ENCODE measurements around the gene APOBEC3A. TPM values are rescaled to one million over a fixed set of nuclear protein-coding genes. Genes with fewer than 3 reads are reported as not detected.
A peak's percentile ranks its signal among the peaks of the same experiment; 100 is the strongest.
"Not testable (repeated sequence)": the region's sequence is repeated elsewhere in the genome, so short reads cannot be mapped to it uniquely, and the experiment has no call there.

Gene APOBEC3A
- total RNA-seq, 1 donor from 2014 or later: 3.7 TPM

DNA sequence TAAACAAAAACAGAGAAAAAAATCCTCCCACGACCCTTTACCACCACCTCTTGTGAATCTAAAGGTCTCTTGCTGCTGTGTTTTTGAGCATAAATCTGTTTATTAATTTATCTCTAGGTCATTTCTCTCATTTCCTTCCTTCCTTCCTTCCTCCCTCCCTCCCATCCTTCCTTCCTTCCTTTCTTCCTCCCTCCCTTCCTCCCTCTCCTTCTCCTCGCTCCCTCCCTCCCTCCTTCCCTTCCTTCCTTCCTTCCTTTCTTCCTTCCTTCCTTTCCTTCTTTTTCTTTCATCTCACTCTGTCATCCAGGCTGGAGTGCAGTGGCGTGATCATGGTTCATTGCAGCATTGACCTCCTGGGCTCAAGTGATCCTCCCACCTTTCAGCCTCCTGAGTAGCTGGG is 13.5 kb upstream of the APOBEC3A start:
- no peak for DNase-seq

DNA sequence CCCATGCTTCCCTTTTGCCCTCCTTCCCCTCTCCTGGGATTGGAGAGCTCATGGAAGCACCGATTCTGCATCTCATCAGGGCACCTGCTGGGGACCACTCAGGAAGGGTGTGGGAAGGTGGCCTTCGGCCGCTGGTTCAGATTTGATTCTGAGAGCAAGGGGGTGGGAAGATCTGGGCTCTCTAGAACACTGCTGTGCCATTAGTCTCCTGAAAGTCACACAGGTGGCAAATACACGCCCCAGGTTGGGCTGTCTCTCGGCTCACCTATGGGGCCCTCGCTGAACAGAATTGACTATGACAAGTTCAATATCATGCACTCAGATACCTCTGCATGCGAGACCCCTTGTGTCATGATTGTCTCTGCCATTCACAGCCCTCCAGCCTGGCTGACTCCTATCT is 12.8 kb upstream of the APOBEC3A start:
- DNase-seq: no peak

GRCh38 chr22:38945706-38946338 is 11.6 kb upstream of the APOBEC3A start:
- DNase-seq: not testable (repeated sequence)

DNA sequence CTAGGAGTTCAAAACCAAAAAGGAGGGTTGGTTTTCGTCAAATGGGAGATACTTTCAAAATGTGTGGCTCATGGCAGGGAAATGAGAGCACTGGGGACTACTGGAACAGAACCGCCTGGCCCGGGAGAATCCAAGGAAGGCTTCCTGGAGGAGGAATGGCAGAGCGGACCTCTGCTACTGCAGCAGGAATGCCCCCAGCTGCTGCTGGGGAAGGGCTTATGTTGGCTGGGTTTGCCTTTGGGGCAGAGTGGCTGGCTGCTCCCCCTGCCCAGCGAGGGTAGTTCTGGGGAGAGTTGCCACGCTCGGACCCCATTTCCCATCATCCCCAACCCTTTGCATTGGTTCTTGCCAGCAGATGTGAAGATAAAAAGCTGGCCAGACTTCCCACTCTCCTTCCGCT is 10.6 kb upstream of the APOBEC3A start:
- DNase-seq: no peak

- DNase-seq: no peak
Measured at GRCh38 chr22:38947321-38948140, 9.9 kb upstream of the APOBEC3A start.

- DNase-seq: no peak
Measured at GRCh38 chr22:38948181-38948940, 9.0 kb upstream of the APOBEC3A start.

DNA sequence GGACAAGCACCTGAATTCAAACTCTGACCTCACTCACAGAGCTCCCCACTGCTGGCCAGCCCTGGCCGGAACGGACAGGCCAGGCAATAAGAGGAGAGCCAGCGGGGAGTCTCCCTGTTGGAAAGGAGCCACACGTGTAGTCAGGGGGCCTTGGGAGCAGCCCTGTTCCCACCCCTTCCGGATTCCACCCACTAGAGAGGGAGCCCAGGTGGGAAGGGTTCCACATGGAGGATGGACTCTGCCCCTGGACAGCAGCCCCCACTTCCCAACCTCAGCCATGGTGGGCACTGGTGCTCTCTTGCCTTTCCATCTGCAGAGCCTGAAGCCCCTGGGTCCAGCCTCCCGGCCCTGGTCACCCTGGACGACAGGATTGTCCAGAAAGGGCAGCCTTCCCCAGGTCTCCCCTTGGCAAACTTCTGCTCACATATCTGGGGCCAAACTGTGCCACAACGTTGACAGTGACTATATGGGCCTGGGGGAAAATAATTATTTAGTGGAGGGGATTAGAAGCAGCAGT is 7.5 kb upstream of the APOBEC3A start:
- DNase-seq: no peak

DNA sequence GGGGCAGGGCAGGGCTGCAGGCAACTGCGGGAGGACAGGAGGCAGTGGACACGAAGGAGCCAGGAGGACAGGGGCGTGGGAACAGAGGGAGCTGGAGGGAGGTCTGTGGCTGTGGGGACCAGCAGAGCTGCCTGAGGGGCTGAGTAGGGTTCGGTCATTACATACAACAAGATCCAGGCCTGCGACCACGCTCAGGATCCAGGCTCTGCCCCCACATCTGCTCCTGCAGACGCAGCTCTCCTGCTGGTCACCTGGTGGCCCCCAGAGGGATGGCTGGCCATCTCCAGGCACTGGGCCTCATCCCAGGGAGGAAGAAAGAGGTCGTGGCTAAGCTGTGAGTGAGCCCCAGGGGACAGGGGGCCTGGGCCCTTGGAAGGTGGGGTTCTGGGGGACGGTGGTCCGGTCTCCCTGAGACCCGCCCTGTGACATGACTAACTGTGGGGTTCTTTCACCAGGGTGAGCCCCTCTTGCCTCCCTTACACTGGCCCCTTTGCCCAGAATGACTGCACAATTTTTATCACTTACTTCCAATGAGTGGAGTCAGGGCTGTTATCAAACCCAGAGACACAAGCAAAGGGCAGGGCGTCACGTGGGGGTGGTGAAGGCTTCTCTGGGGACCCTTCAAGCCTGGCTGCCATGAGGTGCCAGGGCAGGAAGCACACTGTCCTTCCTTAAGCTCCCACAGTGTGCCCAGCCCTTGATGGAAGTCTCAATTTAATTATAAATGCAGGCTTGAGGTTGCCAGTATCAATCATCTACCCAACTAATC is 6.7 kb upstream of the APOBEC3A start:
- DNase-seq: no peak

- no peak for DNase-seq
Measured at GRCh38 chr22:38951734-38952133, 5.7 kb upstream of the APOBEC3A start.

DNA sequence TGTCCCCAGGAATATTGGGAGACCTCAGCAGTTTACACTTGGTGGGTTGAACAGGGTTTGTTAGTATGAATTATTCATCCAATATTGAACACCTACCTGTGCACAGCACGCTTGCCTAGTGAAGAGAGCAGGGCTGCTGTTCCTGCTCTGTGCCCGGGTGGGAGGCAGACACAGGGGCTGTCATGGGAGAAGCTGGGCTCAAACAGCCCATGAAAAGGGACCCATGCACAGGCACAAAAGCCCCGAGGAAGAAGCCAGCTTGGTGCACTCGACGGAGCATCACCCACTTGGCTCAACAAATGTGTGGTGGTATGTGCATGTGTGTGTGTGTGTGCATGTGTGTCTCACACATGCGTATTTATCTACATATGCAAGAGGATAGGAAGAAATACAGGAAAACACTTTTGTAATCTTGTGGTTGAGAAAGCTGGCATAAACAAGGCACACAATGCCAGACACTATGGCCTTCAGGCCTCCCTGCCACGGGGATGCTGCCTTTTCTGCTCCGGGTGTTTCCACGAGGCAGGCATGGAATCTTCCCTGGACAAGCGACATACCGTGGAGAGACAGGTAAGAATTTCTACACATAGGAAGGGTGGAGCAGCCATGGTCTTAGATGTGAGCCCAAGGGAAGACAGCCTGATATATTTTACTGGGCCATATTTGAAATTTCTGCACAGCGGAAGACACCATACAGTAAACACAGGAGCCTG is 5.0 kb upstream of the APOBEC3A start:
- no peak for DNase-seq

- no peak for DNase-seq
Measured at GRCh38 chr22:38953091-38953490, 4.3 kb upstream of the APOBEC3A start.

- DNase-seq: peak; percentile 24
Measured at GRCh38 chr22:38953577-38954413, 3.6 kb upstream of the APOBEC3A start.

- no peak for DNase-seq
Measured at GRCh38 chr22:38954414-38955043, 2.9 kb upstream of the APOBEC3A start.

GRCh38 chr22:38955250-38955905 is 2.0 kb upstream of the APOBEC3A start:
- no peak for DNase-seq

GRCh38 chr22:38955926-38956325 is 1.5 kb upstream of the APOBEC3A start:
- no peak for DNase-seq

GRCh38 chr22:38956551-38956950 is 858 bp upstream of the APOBEC3A start:
- no peak for DNase-seq

DNA sequence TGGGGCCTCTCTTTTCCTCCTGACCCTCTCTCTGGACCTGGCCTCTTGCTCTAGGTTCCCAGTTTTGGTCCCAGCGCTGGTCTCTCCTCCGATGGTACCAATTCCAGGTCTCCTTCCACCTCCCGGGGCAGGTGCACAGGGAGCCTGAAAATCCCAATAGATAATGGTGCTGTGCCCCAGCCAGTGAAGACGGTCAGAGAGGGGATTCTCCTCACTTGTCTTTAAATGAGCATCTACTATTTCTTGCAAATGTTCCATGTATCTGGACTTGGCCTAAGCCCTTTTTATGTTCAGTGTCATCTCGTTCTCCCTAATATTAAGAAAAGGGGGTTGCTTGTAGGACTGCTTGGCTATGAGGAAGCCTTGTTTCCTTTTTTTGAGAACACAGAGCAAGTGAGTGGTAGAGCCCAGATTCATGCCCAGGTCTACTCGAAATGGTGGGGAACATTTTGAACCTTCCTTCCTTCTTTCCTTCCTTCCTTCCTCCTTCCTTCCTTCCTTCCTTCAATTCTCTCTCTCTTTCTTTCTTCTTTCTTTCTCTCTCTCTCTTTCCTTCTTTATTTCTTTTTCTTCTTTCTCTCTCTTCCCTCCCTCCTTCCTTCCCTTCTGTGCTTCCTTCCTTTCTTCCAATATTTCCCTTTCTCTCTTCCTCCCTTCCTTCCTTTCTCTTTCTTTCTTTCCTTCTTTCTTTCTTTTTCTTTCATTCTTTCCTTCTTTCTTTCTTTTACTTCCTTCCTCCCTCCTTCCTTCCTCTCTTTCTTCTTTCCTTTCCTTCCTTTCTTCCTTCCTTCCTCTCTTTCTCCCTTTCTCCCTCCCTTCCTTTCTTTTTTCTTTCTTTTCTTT is 620 bp downstream of the APOBEC3A start:
- no peak for DNase-seq

DNA sequence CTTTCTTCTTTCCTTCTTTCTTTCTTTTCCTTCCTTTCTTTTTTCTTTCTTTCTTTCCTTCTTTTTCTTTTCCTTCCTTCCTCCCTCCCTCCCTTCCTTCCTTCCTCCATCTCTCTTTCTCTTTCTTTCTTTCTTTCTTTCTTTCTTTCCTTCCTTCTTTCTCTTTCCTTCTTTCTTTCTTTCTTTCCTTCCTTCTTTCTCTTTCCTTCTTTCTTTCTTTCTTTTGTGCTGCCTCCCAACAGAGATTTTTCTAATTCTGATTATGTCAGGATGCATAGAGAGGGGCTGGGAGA is 1.2 kb downstream of the APOBEC3A start:
- not testable (repeated sequence) for DNase-seq

DNA sequence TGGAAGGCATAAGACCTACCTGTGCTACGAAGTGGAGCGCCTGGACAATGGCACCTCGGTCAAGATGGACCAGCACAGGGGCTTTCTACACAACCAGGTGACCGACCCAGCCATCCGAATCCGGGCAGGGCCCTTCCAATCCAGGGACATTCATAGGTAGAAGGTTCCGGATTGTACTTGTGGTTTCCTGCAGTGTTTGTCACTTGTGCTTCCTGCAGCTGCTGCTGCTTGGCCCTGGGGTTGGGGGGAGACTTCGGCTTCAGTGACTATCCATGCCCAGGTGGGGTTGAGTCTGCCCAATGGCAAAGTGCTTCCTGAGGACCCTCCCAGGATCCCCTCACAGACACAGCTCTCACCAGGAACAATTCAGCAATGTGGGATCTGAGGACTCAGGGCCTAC is 2.2 kb downstream of the APOBEC3A start:
- no peak for DNase-seq

Data from tongue (tissue), 2 donors.